Endothelial cell of umbilical vein (primary cell): ENCODE measurements around the gene SLC39A11. TPM values are rescaled to one million over a fixed set of nuclear protein-coding genes. Genes with fewer than 3 reads are reported as not detected.

Experiments
- BruUV-seq: library from RNA; stranded (reverse); fragments of 400-500 nt; replicated peaks from 2 replicates; lab custom pipeline; 2021; lab: Mats Ljungman, UMichigan
- CTCF ChIA-PET: fragments of 300-600, 350-600 bp; sonication (Branson Sonifier 250); formaldehyde crosslinking; loops from one replicate; lab custom pipeline; 2021; ENCODE audit warnings: antibody characterized with exemption, inconsistent platforms; lab: Charles Lee
- POLR2A ChIA-PET: fragments of 300-600, 350-600 bp; sonication (Branson Sonifier 250); formaldehyde crosslinking; loops from one replicate; lab custom pipeline; 2021; ENCODE audit warnings: antibody characterized with exemption, inconsistent platforms; lab: Charles Lee
- DNase-seq: peaks from one replicate; pipeline ENCODE4 v3.0.0-alpha.2; 2011; ENCODE audit warnings: low read depth, low spot score
- FAIRE-seq: peaks from 2 replicates; lab custom pipeline; 2011; peaks lifted over from hg19 to GRCh38; lab: Jason Lieb, UNC
- H2AFZ ChIP-seq: 2 replicates; pipeline ENCODE4 v1.6.0; 2012; ENCODE audit warnings: low read depth, low read length, control low read depth, inconsistent platforms
- H3K27ac ChIP-seq: 2 replicates; pipeline ENCODE4 v1.5.1; 2011; ENCODE audit warnings: low read depth, mild to moderate bottlenecking, control low read depth, low read length, moderate library complexity; ENCODE audit not compliant: insufficient read depth
- H3K27me3 ChIP-seq, 2 experiments: 2 replicates each; pipeline versions ENCODE4 v1.6.0 to v1.6.1; 2011; ENCODE audit warnings: low read length in 2 of 2, mixed read lengths in 1 of 2; ENCODE audit not compliant: control insufficient read depth in 2 of 2, insufficient read depth in 2 of 2
- H3K36me3 ChIP-seq, 2 experiments: 2 replicates in 1 of 2; 3 replicates in 1 of 2; pipeline ENCODE4 v1.5.1; 2011; ENCODE audit warnings: low read length in 2 of 2, mild to moderate bottlenecking in 1 of 2, moderate library complexity in 1 of 2; ENCODE audit not compliant: control insufficient read depth in 2 of 2, insufficient read depth in 2 of 2; ENCODE audit errors: extremely low read depth in 1 of 2
- H3K4me1 ChIP-seq: 3 replicates; pipeline ENCODE4 v1.5.1; 2011; ENCODE audit warnings: mild to moderate bottlenecking, low read length; ENCODE audit not compliant: control insufficient read depth, insufficient read depth; ENCODE audit errors: extremely low read depth
- H3K4me2 ChIP-seq: 2 replicates; pipeline ENCODE4 v1.6.1; 2011; ENCODE audit warnings: low read length, control low read depth, mixed read lengths; ENCODE audit not compliant: insufficient read depth
- H3K4me3 ChIP-seq, 3 experiments: fragments of 200-600 bp in 1 of 3; sonication (generic), shearing (Covaris generic) in 1 of 3; replicated peaks in 1 of 3; 2 replicates each; pipeline ENCODE4 v1.5.1; 2011 to 2016; ENCODE audit warnings: control low read depth in 3 of 3, low read length in 3 of 3, mild to moderate bottlenecking in 2 of 3, inconsistent platforms in 1 of 3, low read depth in 1 of 3, moderate library complexity in 1 of 3; ENCODE audit not compliant: insufficient read depth in 1 of 3
- H3K79me2 ChIP-seq: 2 replicates; pipeline ENCODE4 v1.6.0; 2012; ENCODE audit warnings: low read length, inconsistent platforms; ENCODE audit not compliant: control insufficient read depth, insufficient read depth
- H3K9ac ChIP-seq: replicated peaks from 2 replicates; pipeline ENCODE3; 2011; ENCODE audit warnings: low read length, control low read depth; ENCODE audit not compliant: insufficient read depth; ENCODE audit errors: extremely low read depth
- H3K9me1 ChIP-seq: replicated peaks from 3 replicates; pipeline ENCODE4 v1.6.0; 2011; ENCODE audit warnings: mild to moderate bottlenecking, low read length; ENCODE audit not compliant: control insufficient read depth, insufficient read depth; ENCODE audit errors: extremely low read depth
- H3K9me3 ChIP-seq: replicated peaks from 2 replicates; pipeline ENCODE4 v1.5.1; 2012; ENCODE audit warnings: low read length, inconsistent platforms; ENCODE audit not compliant: control insufficient read depth, insufficient read depth
- H4K20me1 ChIP-seq: replicated peaks from 2 replicates; pipeline ENCODE3; 2011; ENCODE audit warnings: mild to moderate bottlenecking, low read length; ENCODE audit not compliant: control insufficient read depth, insufficient read depth; ENCODE audit errors: extremely low read depth
- CTCF ChIP-seq, 2 donors: IDR thresholded peaks; 1 replicate in 1 of 2; 2 replicates in 1 of 2; pipeline ENCODE4 v1.5.1; 2011; ENCODE audit warnings: low read length in 2 of 2, mild to moderate bottlenecking in 2 of 2, moderate library complexity in 2 of 2, control low read depth in 1 of 2, inconsistent platforms in 1 of 2, low read depth in 1 of 2; ENCODE audit not compliant: insufficient read depth in 1 of 2; ENCODE audit errors: extremely low read depth in 1 of 2
- EZH2 ChIP-seq: IDR thresholded peaks from 2 replicates; pipeline ENCODE4 v1.6.1; 2012; ENCODE audit warnings: borderline replicate concordance, low read depth, mild to moderate bottlenecking, moderate library complexity, low read length, inconsistent platforms; ENCODE audit not compliant: severe bottlenecking
- FOS ChIP-seq: IDR thresholded peaks from 2 replicates; pipeline ENCODE4 v1.6.1; 2011; ENCODE audit warnings: mild to moderate bottlenecking, low read length, moderate library complexity, borderline replicate concordance; ENCODE audit not compliant: insufficient read depth
- GATA2 ChIP-seq: IDR thresholded peaks from 2 replicates; pipeline ENCODE4 v1.7.0; 2011; ENCODE audit warnings: low read depth, mild to moderate bottlenecking, moderate library complexity, mixed read lengths, low read length; ENCODE audit not compliant: insufficient read length, insufficient read depth
- JUN ChIP-seq: IDR thresholded peaks from 2 replicates; pipeline ENCODE4 v1.6.1; 2011; ENCODE audit warnings: borderline replicate concordance, low read depth; ENCODE audit not compliant: insufficient read length, insufficient read depth
- MAX ChIP-seq: IDR thresholded peaks from 2 replicates; pipeline ENCODE4 v1.6.1; 2011; ENCODE audit not compliant: insufficient read depth, insufficient read length
- MYC ChIP-seq: IDR thresholded peaks from one replicate; pipeline ENCODE4 v1.6.1; 2011; ENCODE audit warnings: mild to moderate bottlenecking, low read depth, low read length
- POLR2A ChIP-seq: IDR thresholded peaks from 2 replicates; pipeline ENCODE4 v1.6.1; 2012; ENCODE audit warnings: low read depth, mild to moderate bottlenecking, control low read depth, low read length
- POLR2AphosphoS5 ChIP-seq: IDR thresholded peaks from 2 replicates; pipeline ENCODE4 v1.6.1; 2012; ENCODE audit warnings: low read depth, mild to moderate bottlenecking, control low read depth, low read length, moderate library complexity; ENCODE audit not compliant: insufficient read depth
- dilution Hi-C: fragments of 300-500 bp; cut with MboI; formaldehyde crosslinking; loops from one replicate; pipeline ENCODE4 v1.15.0; 2019; ENCODE audit warnings: low sequenced_read_pairs; ENCODE audit not compliant: extremely low pct_ligation_motif_present
- intact Hi-C: fragments of 100-400 bp; cut with micrococcal nuclease; formaldehyde crosslinking; loops from one replicate; pipeline ENCODE4 v1.10.0; 2022
- polyA plus RNA-seq, 4 experiments: library from polyadenylated mRNA; depleted of rRNA in 3 of 4; stranded (reverse) in 3 of 4; unstranded in 1 of 4; fragments of >200 nt; gene quantifications; 2 replicates each; pipeline versions ENCODE4 v1.2.1 to v1.2.3, GENCODE V29; 2011 to 2012; ENCODE audit warnings: missing spikeins in 1 of 4
- total RNA-seq: library from RNA; stranded (reverse); gene quantifications from 2 replicates; pipeline ENCODE4 v1.2.3, GENCODE V29; 2021

SLC39A11 gene
- total and polyA plus RNA-seq, 2 donors (not counting 3 experiments of a cell fraction or from before 2014, with no cell fraction given) = 8.1 to 11.9 TPM

GRCh38 chr17:72942579-72942978, 149.9 kb downstream of the SLC39A11 start:
- no peak overlapping the region for H3K9ac ChIP-seq
- BruUV-seq = no TSS peak
- ChIA-PET POLR2A (no interaction called here), CTCF (no interaction called here)
- no peak overlapping the region for H3K27ac ChIP-seq
- no peak for FAIRE-seq
- intact Hi-C loops (no loop called here), dilution Hi-C loops (no loop called here)
- no peaks in the 10 kb centered on the region for H3K9me3 ChIP-seq
- H3K79me2 ChIP-seq = no peaks in the 10 kb centered on the region
- no peaks in the 10 kb centered on the region for H3K27me3 ChIP-seq
- no peaks in the 10 kb centered on the region for H3K4me1 ChIP-seq
- H3K36me3 ChIP-seq = no peaks in the 10 kb centered on the region
- H3K9me1 ChIP-seq = no peaks in the 10 kb centered on the region
- H2AFZ ChIP-seq = no peak overlapping the region
- no peak overlapping the region for H3K4me2 ChIP-seq
- H4K20me1 ChIP-seq = no peaks in the 10 kb centered on the region
- DNase-seq = no peak
- no peak overlapping the region for H3K4me3 ChIP-seq
- TF ChIP-seq MAX = no peak
- no peak for TF ChIP-seq JUN
- TF ChIP-seq CTCF (IDR thresholded peaks at IDR 0.05; ENCODE audit: extremely low read depth in 1 of 2, insufficient read depth in 1 of 2, low read depth in 1 of 2, low read length in 2 of 2) = no peak
- TF ChIP-seq FOS = no peak
- no peak for TF ChIP-seq MYC
- no peak for TF ChIP-seq POLR2A
- no peak for TF ChIP-seq GATA2
- no peak for TF ChIP-seq POLR2AphosphoS5
- TF ChIP-seq EZH2 = no peak
